HepG2 (cell line): Measurements from ENCODE around the gene SLC6A8. TPM values are rescaled to one million over a fixed set of nuclear protein-coding genes. Genes with fewer than 3 reads are reported as not detected.

Source experiments
- AKAP8 ChIP-seq: sonication (generic); formaldehyde crosslinking; IDR thresholded peaks from 2 replicates; pipeline ENCODE4 v1.5.1; 2020; ENCODE audit warnings: mild to moderate bottlenecking, missing genetic modification reagents
- ATF1 ChIP-seq: IDR thresholded peaks from 2 replicates; pipeline ENCODE4 v1.6.1; 2016; ENCODE audit warnings: mild to moderate bottlenecking, control low read depth
- FOXP4 ChIP-seq: sonication (generic); formaldehyde crosslinking; IDR thresholded peaks from 2 replicates; pipeline ENCODE4 v1.4.0; 2020; ENCODE audit warnings: missing genetic modification reagents
- MAFK ChIP-seq, 2 experiments: IDR thresholded peaks in 1 of 2; conservative IDR thresholded peaks in 1 of 2; 2 replicates each; pipeline ENCODE4 v1.6.1; 2011; ENCODE audit warnings: improper control_type of control experiment in 2 of 2, low read length in 2 of 2
- NPAS2 ChIP-seq: sonication (generic); formaldehyde crosslinking; IDR thresholded peaks from 2 replicates; pipeline ENCODE4 v1.8.0; 2022; ENCODE audit warnings: mild to moderate bottlenecking, missing genetic modification reagents, borderline replicate concordance
- ZNF263 ChIP-seq: sonication (generic); formaldehyde crosslinking; IDR thresholded peaks from 2 replicates; pipeline ENCODE4 v1.4.0; 2020; ENCODE audit warnings: missing genetic modification reagents
- ZNF337 ChIP-seq: sonication (generic); formaldehyde crosslinking; IDR thresholded peaks from 2 replicates; pipeline ENCODE4 v1.5.1; 2020; ENCODE audit warnings: missing genetic modification reagents, low read depth, mild to moderate bottlenecking, borderline replicate concordance
- ZNF512B ChIP-seq: sonication (generic); formaldehyde crosslinking; IDR thresholded peaks from 2 replicates; pipeline ENCODE4 v1.5.1; 2020; ENCODE audit warnings: missing genetic modification reagents, mild to moderate bottlenecking, borderline replicate concordance
- ZNF552 ChIP-seq: sonication (generic); formaldehyde crosslinking; IDR thresholded peaks from 2 replicates; pipeline ENCODE4 v1.9.0; 2022; ENCODE audit warnings: missing genetic modification reagents, mild to moderate bottlenecking, borderline replicate concordance
- ZNF7 ChIP-seq: IDR thresholded peaks from 2 replicates; pipeline ENCODE4 v1.6.1; 2016; ENCODE audit warnings: missing biosample characterization, missing genetic modification reagents
- ZNF773 ChIP-seq: sonication (generic); formaldehyde crosslinking; IDR thresholded peaks from 2 replicates; pipeline ENCODE4 v1.4.0; 2020; ENCODE audit warnings: missing genetic modification reagents, borderline replicate concordance
- polyA plus RNA-seq, 8 experiments: library from polyadenylated mRNA; depleted of rRNA in 3 of 8; stranded (reverse) in 7 of 8; unstranded in 1 of 8; fragments of >200 nt; fragmentation: Illumina TruSeq in 4 of 8; extraction: Trizol in 4 of 8; gene quantifications; 2 replicates each; pipeline versions ENCODE4 v1.2.1 to v1.2.3, GENCODE V29; 2011 to 2016; ENCODE audit warnings: low read depth in 4 of 8, missing spikeins in 1 of 8, mixed read lengths in 1 of 8; ENCODE audit not compliant: insufficient read depth in 1 of 8
- total RNA-seq, 5 experiments: library from RNA; depleted of rRNA; stranded (reverse); fragments of >200 nt; fragmentation: Illumina TruSeq; extraction: Trizol; gene quantifications; 2 replicates each; pipeline ENCODE4 v1.2.3, GENCODE V29; 2016; ENCODE audit warnings: low read depth in 1 of 5
- TF ChIP-seq, protein P1 (sequence below): sonication (generic); formaldehyde crosslinking; IDR thresholded peaks from 2 replicates; pipeline ENCODE4 v1.8.0; 2022; ENCODE audit warnings: missing genetic modification reagents, mild to moderate bottlenecking, inconsistent platforms, borderline replicate concordance
- TF ChIP-seq, protein P2 (sequence below): sonication (generic); formaldehyde crosslinking; IDR thresholded peaks from 2 replicates; pipeline ENCODE4 v1.5.0; 2020; ENCODE audit warnings: missing genetic modification reagents

The SLC6A8 gene
- total and polyA plus RNA-seq, 2 of the 13 experiments (the other 11 are each of a cell fraction or from before 2014, with no cell fraction given): 13.9 to 176 TPM

- TF ChIP-seq MAFK (conservative IDR thresholded peaks at IDR 0.05 in 1 of 2, IDR thresholded peaks at IDR 0.05 in 1 of 2; ENCODE audit: low read length in 2 of 2): no peak
- TF ChIP-seq, protein P1, sequence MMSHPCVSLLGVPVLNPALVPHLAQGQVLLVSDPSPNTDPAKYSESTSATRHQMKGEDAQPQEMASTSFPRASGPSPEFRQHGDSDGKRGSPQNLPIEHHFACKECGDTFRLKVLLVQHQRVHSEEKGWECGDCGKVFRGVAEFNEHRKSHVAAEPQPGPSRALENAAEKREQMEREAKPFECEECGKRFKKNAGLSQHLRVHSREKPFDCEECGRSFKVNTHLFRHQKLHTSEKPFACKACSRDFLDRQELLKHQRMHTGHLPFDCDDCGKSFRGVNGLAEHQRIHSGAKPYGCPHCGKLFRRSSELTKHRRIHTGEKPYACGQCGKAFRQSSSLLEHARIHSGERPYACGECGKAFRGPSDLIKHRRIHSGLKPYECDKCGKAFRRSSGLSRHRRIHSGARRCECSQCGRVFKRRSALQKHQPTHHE (CRISPR knock-in tag): no peak
- TF ChIP-seq ZNF7 (CRISPR knock-in tag): no peak
- TF ChIP-seq ZNF263 (CRISPR knock-in tag): no peak
- no peak for TF ChIP-seq ZNF773 (CRISPR knock-in tag)
- TF ChIP-seq ZNF512B: no peak
- no peak for TF ChIP-seq ZNF552 (CRISPR knock-in tag)
- no peak for TF ChIP-seq ATF1
- no peak for TF ChIP-seq FOXP4 (CRISPR knock-in tag)
- no peak for TF ChIP-seq AKAP8
- TF ChIP-seq, protein P2, sequence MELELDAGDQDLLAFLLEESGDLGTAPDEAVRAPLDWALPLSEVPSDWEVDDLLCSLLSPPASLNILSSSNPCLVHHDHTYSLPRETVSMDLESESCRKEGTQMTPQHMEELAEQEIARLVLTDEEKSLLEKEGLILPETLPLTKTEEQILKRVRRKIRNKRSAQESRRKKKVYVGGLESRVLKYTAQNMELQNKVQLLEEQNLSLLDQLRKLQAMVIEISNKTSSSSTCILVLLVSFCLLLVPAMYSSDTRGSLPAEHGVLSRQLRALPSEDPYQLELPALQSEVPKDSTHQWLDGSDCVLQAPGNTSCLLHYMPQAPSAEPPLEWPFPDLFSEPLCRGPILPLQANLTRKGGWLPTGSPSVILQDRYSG: no peak
- no peak for TF ChIP-seq NPAS2 (CRISPR knock-in tag)
- no peak for TF ChIP-seq ZNF337
Observed at GRCh38 chrX:153702336-153703035, 14.8 kb downstream of the SLC6A8 start (continued).
